ENCODE data around the gene CDH12.
"Not testable (repeated sequence)": the region's sequence is repeated elsewhere in the genome, so short reads cannot be mapped to it uniquely, and the experiment has no call there.

Gene CDH12

GRCh38 chr5:22250528-22250927 lies 602.6 kb downstream of the CDH12 start:
- no peak for DNase-seq

GRCh38 chr5:22249209-22249729 lies 603.9 kb downstream of the CDH12 start:
- no peak for DNase-seq

DNA sequence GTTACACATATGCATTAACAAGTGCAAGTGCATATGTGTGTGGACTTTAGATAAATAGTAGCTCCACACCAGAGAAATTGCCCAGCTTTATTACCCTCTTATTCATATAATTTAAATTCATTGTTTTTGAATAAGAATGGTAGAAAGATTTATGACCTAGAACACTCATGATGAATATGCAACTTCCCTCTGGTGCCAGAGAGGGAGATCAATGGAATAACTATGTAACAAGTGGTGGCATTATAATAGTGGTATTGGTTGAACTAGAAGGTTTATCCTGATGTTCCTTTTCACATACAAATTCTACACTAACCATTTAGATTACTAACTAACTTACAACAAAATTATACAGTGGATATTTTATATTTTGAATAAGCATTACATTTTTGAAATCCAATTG lies 607.4 kb downstream of the CDH12 start:
- DNase-seq = no peak

- no peak for DNase-seq
Observed at GRCh38 chr5:22242532-22242931, 610.6 kb downstream of the CDH12 start.

DNA sequence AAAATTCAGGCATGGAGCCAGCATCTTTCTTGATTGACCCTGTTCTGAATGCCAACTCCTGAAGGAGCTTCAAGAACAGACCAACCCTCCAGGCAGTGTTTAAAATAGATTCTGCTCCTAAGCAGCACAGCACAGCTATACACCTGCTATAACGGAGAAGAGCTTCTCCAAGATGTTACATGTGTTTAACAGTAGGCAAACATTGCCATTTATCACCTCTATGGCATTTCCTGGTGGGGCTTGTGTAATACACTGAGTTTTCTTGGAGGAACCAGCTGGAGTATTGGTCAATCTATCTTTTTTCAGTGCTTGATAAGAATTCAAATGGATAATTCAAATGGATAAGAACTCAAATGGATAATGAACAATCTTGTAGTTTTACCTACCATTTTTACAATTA lies 615.1 kb downstream of the CDH12 start:
- no peak for DNase-seq

DNA sequence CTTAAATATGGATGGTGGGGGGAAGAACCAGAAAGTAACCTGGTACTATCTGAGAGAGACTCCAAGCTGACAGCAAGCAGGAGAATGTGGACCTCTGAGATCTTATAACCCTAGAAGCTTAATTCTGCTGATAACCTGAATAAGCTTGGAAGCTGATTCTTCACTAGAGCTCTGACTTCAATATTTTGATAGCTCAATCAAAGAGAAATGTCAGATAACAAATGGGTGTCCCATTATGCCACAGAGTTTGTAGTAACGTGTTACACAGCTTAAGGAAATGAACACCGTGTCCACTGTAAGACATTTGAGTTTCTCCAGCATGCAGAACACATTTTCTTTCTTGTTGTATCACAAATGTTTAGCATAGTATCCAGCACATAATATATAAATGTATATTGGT lies 626.7 kb downstream of the CDH12 start:
- DNase-seq = no peak

DNA sequence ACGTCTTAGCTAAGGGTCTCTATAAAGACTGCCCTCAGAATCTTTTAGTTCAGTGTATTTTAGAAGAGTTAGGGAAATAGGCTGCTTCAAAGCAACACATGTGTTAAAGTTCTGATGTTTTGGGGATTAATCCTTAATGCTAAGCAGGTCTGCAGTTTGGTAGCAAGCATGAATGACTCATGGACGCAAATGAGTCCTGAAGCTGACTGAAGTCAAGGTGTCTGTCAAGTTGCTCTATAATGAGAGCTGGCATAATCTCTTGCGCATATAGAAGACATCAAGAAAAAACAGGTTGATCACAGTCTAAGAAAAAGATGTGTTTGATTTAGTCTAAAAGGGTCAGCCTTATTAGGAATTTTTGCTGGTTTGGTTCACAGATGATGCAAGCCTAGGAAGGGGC lies 630.1 kb downstream of the CDH12 start:
- no peak for DNase-seq

DNA sequence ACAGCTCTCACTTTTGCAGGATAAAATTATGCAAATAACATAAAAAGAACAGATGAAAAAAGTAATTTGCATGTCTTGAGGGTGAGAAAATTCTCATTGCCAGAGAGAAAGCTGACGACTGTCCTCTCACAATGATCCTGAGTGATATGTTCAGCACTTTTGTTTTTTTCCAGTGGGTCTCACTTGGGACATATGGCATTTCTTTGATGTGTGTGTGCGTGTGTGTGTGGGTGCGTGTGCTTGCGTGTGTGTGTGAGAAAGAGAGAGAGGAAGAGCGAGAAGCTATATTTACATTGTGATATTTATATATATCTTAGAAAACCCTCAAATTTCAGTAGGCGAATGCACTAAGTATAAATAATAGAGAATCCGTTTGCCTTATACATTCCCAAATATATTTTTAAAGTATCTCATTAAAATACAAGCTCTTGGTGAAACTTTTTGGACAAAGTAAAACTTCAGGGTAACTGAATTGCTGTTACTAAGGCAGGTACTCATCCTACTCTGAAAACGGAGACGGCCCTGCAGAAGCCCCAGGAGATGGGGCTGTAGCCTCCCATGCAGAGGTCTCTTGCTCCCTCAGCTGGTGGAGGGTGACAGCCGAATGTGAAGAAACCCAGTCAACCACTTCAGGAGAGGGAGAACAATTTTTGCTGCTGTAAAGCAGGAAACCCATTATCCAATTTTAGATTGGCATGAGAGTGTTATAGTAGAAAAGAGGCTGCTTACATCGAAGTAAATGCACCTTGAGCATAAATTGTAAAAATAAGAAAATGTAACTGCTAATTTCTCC lies 639.2 kb downstream of the CDH12 start:
- not testable (repeated sequence) for DNase-seq

- not testable (repeated sequence) for DNase-seq
Observed at GRCh38 chr5:22212254-22212991, 640.7 kb downstream of the CDH12 start.

GRCh38 chr5:22208463-22208862 lies 644.7 kb downstream of the CDH12 start:
- not testable (repeated sequence) for DNase-seq

DNA sequence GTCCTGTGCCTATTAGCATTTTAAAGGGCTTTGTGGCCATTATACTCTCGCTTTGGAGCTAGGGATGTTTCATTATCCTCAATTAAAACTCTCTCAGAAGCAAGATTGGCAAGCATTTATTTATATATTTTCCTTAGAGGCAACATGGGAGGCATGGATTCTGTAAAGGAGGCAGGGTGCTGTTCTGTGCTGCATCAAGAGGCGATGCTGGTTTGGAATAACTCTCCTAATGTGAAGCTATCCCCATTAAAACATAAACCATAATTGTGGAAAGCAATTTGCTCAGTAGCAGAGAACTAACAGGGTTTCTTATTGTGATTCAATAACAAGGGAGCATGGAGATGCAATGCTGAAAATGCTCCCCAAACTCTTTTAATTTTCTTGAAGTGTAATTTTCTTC lies 664.5 kb downstream of the CDH12 start:
- not testable (repeated sequence) for DNase-seq

DNA sequence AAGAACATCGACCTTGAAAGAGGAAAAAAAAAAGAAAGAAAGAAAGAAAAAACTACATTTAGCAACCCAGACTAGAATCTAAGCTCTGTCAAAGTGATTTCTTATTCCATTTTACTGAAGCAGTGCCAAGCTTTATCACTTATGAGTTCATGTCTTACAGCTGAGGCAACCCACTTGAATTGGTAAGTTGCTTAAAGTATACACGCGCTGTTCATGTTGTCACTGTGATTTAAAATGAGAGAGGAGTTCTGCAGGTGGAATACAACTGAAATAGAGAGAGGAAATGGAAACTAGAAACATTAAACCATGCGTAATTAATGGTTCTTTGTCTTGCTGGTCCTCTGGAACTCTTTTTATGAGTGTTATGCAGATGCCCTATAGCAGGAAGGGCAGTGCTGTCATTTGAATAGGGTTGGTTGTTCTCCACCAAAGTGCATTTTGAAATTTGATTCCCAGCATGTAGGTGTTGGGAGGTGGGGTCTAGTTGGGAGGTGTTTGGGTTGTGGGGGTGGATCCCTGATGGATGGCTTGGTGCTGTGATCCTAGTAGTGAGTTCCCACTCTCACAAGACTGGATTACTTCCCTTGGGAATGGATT lies 665.4 kb downstream of the CDH12 start:
- DNase-seq = not testable (repeated sequence)

GRCh38 chr5:22169226-22169625 lies 683.9 kb downstream of the CDH12 start:
- not testable (repeated sequence) for DNase-seq

- DNase-seq = not testable (repeated sequence)
Observed at GRCh38 chr5:22168704-22169103, 684.4 kb downstream of the CDH12 start.

GRCh38 chr5:22165931-22166330 lies 687.2 kb downstream of the CDH12 start:
- DNase-seq = not testable (repeated sequence)

GRCh38 chr5:22164910-22165748 lies 688.0 kb downstream of the CDH12 start:
- DNase-seq = not testable (repeated sequence)

GRCh38 chr5:22156953-22157352 lies 696.2 kb downstream of the CDH12 start:
- DNase-seq = not testable (repeated sequence)

GRCh38 chr5:22154779-22155178 lies 698.4 kb downstream of the CDH12 start:
- DNase-seq = not testable (repeated sequence)

DNA sequence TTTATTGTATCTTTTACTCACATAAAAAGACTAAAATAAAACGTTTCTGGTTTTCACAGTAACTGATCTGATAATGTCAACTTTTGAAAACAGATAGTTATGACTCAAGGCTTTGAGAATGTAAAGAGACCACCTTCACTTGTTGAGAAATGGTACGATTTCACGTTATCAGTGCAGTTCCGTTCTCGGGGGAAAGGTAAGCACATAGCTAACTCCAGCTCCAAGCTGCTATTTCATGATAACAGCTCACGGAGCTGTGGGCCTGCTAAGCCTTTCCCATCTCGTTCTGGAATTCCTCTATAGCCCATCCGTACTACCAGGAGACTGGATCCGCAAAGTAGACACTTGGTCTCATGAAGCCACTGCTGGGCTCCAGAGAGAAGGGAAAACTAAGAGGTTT lies 701.3 kb downstream of the CDH12 start:
- DNase-seq = not testable (repeated sequence)

DNA sequence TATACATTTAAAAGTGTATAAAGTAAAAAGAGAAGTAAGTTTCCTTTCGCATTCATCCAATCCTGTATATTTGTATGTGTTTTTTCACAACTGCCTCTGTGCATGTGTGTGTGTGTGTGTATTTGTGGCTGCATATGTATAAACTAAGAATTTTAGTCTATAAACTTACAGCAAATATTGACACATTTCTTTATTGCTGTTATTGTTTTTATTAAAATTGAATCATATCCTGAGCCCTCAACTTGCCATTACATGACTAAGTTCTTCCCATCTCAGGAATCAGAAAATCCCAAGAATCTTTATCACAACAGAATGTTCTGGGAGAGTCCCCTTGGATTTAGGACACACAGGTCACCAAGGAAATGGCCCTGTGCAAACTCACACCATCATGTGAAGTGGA lies 712.7 kb downstream of the CDH12 start:
- not testable (repeated sequence) for DNase-seq

GRCh38 chr5:22139662-22140300 lies 713.4 kb downstream of the CDH12 start:
- DNase-seq = not testable (repeated sequence)

DNA sequence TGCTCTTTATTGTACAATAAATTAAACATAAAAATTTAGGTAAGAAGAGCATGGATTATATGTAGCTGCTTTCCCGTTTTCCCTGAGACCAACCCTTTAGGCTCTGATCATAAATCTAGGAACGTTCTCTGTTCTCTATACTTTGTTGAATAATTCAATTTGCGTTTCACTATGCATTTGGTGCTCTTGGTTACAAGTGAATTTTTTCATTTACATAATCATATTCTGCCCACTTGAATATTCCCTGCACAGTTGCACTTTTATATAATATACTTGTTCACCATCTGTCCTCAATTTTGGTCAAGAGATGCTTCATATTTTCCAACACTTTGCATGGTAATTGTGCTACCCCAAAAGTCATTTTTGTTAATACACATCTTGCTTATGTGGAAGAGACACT lies 741.8 kb downstream of the CDH12 start:
- DNase-seq = no peak

Data from activated CD4-positive, alpha-beta T cell treated with anti-CD3 and anti-CD28 coated beads, Interleukin-2, amount 50 U/mL, for 48 hours (primary cell).